ENCODE measurements around the gene NKAIN2. TPM values are rescaled to one million over a fixed set of nuclear protein-coding genes. Genes with fewer than 3 reads are reported as not detected.

The NKAIN2 gene
- total RNA-seq, 2 donors from 2014 or later, result 0.68 TPM; not detected in 1

DNA sequence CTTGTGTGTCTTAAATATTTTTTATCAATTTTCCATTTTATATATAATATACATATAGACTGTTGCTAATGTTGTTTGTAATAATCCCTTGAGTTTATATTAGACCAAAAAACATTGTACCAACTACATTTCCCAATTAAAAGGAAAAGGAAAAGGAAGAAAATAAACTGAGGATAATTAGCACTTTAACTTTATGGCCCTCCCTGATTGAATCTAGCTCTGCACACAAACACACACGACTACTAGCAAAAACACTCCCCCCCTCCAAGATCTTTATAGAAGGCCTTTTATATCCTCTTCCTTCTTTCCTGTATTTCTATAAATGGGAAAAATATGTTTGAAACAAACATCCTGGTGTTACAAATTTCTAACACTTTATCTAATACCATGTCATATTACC lies 276.8 kb downstream of the NKAIN2 start:
- WGBS, result 64% methylated on average over 1 of the region's 1 CpG
- Histone ChIP-seq H3K27ac (no peak overlapping the region), H3K4me1 (replicated peaks) (no peaks in the 10 kb centered on the region), H3K27me3 (replicated peaks; ENCODE audit: insufficient read depth) (no peaks in the 10 kb centered on the region), H3K9me3 (no peaks in the 10 kb centered on the region), H3K36me3 (no peaks in the 10 kb centered on the region), H3K4me3 (no peak overlapping the region)
- TF ChIP-seq, protein P1, sequence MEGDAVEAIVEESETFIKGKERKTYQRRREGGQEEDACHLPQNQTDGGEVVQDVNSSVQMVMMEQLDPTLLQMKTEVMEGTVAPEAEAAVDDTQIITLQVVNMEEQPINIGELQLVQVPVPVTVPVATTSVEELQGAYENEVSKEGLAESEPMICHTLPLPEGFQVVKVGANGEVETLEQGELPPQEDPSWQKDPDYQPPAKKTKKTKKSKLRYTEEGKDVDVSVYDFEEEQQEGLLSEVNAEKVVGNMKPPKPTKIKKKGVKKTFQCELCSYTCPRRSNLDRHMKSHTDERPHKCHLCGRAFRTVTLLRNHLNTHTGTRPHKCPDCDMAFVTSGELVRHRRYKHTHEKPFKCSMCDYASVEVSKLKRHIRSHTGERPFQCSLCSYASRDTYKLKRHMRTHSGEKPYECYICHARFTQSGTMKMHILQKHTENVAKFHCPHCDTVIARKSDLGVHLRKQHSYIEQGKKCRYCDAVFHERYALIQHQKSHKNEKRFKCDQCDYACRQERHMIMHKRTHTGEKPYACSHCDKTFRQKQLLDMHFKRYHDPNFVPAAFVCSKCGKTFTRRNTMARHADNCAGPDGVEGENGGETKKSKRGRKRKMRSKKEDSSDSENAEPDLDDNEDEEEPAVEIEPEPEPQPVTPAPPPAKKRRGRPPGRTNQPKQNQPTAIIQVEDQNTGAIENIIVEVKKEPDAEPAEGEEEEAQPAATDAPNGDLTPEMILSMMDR (IDR thresholded peaks at IDR 0.05), result no peak
- intact Hi-C loops (cut with DNase I), result no loop called here
- no peak for DNase-seq (ENCODE audit: low spot score)

DNA sequence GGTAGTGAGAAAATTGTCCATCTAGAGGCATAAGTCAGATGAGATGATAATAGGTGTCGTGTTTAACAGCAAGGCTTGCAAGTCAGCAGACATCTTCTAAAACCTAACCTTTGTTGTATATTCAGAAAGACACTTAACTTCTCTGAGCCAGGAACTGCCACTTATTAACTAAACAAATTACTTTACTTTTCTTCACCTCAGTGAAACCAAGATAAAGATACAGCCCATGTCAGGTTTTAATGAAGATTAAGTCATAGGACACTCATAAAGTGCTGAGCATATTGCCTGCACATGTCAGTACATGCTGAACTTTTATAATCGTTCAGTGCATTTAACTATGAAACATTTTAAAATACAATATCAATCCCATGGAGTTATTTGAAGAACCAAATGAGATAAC lies 286.8 kb downstream of the NKAIN2 start:
- Histone ChIP-seq H3K36me3 (no peaks in the 10 kb centered on the region), H3K27ac (no peak overlapping the region), H3K27me3 (replicated peaks; ENCODE audit: insufficient read depth) (no peaks in the 10 kb centered on the region), H3K4me1 (replicated peaks) (no peaks in the 10 kb centered on the region), H3K9me3 (no peaks in the 10 kb centered on the region), H3K4me3 (no peak overlapping the region)
- 22% methylated on average over 2 of the region's 2 CpGs for WGBS
- intact Hi-C loops (cut with DNase I), result no loop called here
- DNase-seq (ENCODE audit: low spot score), result no peak
- no peak for TF ChIP-seq POLR2AphosphoS5 (IDR thresholded peaks at IDR 0.05)
- TF ChIP-seq, protein P1 (IDR thresholded peaks at IDR 0.05), result no peak
- no peak for TF ChIP-seq POLR2A (IDR thresholded peaks at IDR 0.05)

DNA sequence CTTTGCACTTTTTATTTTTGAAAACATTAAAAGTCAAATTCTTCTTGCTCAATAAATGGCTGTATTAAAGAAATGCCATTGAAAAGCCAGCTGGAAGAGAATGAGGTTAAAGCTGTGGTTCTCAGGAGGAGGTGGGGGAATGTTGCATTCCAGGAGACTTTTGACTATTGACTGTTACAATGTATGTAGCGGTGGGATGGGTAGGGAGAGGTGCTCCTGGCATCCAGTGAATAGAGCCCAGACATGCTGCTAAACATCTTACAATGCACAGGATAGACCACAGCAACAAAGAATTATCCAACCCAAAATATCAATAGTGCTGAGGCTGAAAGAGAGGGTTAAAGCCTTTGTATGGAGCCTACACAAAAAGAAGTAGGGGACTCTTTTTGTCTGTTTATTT lies 295.9 kb downstream of the NKAIN2 start:
- Histone ChIP-seq H3K4me3 (no peak overlapping the region), H3K27ac (no peak overlapping the region), H3K4me1 (replicated peaks) (no peaks in the 10 kb centered on the region), H3K27me3 (replicated peaks; ENCODE audit: insufficient read depth) (no peaks in the 10 kb centered on the region), H3K9me3 (no peaks in the 10 kb centered on the region), H3K36me3 (no peaks in the 10 kb centered on the region)
- TF ChIP-seq, protein P1 (IDR thresholded peaks at IDR 0.05), result no peak
- no peak for TF ChIP-seq POLR2A (IDR thresholded peaks at IDR 0.05)
- intact Hi-C loops (cut with DNase I), result no loop called here
- WGBS, result 93% methylated on average over 1 of the region's 1 CpG
- DNase-seq (ENCODE audit: low spot score), result no peak

DNA sequence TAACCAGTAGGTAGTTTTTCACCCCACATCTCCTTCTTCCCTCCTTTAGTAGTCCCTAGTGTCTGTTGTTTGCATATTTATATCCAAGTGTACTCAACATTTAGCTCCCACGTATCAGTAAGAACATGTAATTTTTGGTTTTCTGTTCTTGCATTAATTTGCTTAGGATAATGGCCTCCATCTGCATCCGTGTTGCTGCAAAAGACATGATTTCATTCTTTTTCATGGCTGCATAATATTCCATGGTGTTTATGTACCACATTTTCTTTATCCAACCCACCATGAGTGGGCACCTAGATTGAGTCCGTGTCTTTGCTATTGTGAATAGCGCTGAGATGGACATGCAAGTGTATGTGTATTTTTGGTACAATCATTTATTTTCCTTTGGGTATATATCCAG lies 306.8 kb downstream of the NKAIN2 start:
- 73% methylated on average over 4 of the region's 4 CpGs for WGBS
- intact Hi-C loops (cut with DNase I), result no loop called here
- Histone ChIP-seq H3K4me1 (replicated peaks) (no peaks in the 10 kb centered on the region), H3K4me3 (no peak overlapping the region), H3K9me3 (no peaks in the 10 kb centered on the region), H3K27me3 (replicated peaks; ENCODE audit: insufficient read depth) (no peaks in the 10 kb centered on the region), H3K36me3 (no peaks in the 10 kb centered on the region), H3K27ac (no peak overlapping the region)
- TF ChIP-seq, protein P1 (IDR thresholded peaks at IDR 0.05), result no peak
- TF ChIP-seq POLR2A (IDR thresholded peaks at IDR 0.05) (no peak), POLR2AphosphoS5 (IDR thresholded peaks at IDR 0.05) (no peak)
- no peak for DNase-seq (ENCODE audit: low spot score)

DNA sequence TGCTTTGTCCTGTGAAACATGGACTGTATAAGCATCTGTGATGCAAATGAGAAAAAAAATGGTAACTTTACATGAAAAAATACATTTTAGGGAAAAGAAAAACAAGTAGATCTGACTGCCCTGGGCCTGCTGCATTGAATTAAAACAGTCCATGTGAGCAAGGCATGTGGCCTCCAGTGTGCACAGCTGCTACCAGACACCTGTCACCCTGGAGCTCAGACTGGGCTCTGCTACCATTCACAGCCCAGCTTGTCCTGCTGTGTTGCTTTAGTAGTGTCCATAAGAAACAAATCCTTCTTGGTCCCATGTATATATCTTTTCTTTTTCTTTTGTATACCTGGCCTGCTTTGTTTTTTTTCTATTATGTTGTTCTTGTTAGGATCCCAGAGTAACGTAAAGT lies 315.9 kb downstream of the NKAIN2 start:
- no peaks in the 10 kb centered on the region for H3K36me3 ChIP-seq
- TF ChIP-seq, protein P1 (IDR thresholded peaks at IDR 0.05), result no peak
- TF ChIP-seq POLR2A (IDR thresholded peaks at IDR 0.05) (no peak), POLR2AphosphoS5 (IDR thresholded peaks at IDR 0.05) (no peak)
- H3K27ac ChIP-seq, result no peak overlapping the region
- no peaks in the 10 kb centered on the region for H3K27me3 ChIP-seq (replicated peaks; ENCODE audit: insufficient read depth)
- no peak overlapping the region for H3K4me3 ChIP-seq
- no peaks in the 10 kb centered on the region for H3K4me1 ChIP-seq (replicated peaks)
- intact Hi-C loops (cut with DNase I), result no loop called here
- no peaks in the 10 kb centered on the region for H3K9me3 ChIP-seq
- DNase-seq (ENCODE audit: low spot score), result no peak
- WGBS, result 88% methylated on average over 1 of the region's 1 CpG
